ENCODE results near the gene ASH1L.

GRCh38 chr1:155392898-155393411, 169.6 kb downstream of the ASH1L start:
- TF ChIP-seq TAF1 (IDR thresholded peaks at IDR 0.05; ENCODE audit: borderline replicate concordance, insufficient read depth, low read length) (no peak), POLR2AphosphoS5 (IDR thresholded peaks at IDR 0.05; ENCODE audit: low read depth, low read length) (no peak), REST (IDR thresholded peaks at IDR 0.05; ENCODE audit: insufficient read depth in 1 of 2, low read depth in 2 of 2, low read length in 2 of 2) (no peak)

Measured in PFSK-1 (cell line).